AG20443 (cell line): Measurements from ENCODE around the gene ZNF785.
A peak's percentile ranks its signal among the peaks of the same experiment; 100 is the strongest.
"Not testable (repeated sequence)": the region's sequence is repeated elsewhere in the genome, so short reads cannot be mapped to it uniquely, and the experiment has no call there.

Experiments
- DNase-seq: peaks from one replicate; pipeline ENCODE4 v3.0.0; 2012; ENCODE audit warnings: low spot score, mixed read lengths

Gene ZNF785

GRCh38 chr16:30539000-30539964, 46.2 kb downstream of the ZNF785 start:
- no peak for DNase-seq

- not testable (repeated sequence) for DNase-seq
These were observed 49.0 kb downstream of the ZNF785 start for GRCh38 chr16:30536391-30537024.

- DNase-seq: peak; percentile 90
These were observed 49.7 kb downstream of the ZNF785 start for GRCh38 chr16:30535777-30536190.

- DNase-seq: no peak
These were observed 50.3 kb downstream of the ZNF785 start for GRCh38 chr16:30535106-30535776.

- DNase-seq: peak; percentile 93
These were observed 51.0 kb downstream of the ZNF785 start, which contains the start of gene ZNF747 for GRCh38 chr16:30534368-30535105. Gene ZNF747, minus strand, starts transcription at chr16:30534858. Its CDS starts 179 bp downstream, at chr16:30534679.

- DNase-seq: peak; percentile 22
These were observed 51.6 kb downstream of the ZNF785 start for GRCh38 chr16:30533748-30534367.

GRCh38 chr16:30533146-30533522, 52.4 kb downstream of the ZNF785 start:
- DNase-seq: no peak

GRCh38 chr16:30532285-30533145, 53.0 kb downstream of the ZNF785 start:
- no peak for DNase-seq
